Testis (tissue), 2 donors: ENCODE results near the gene SPPL3.

Source experiments
- POLR2A ChIP-seq: fragments of 450-650 bp; IDR thresholded peaks from one replicate; pipeline ENCODE4 v1.6.1; 2017; ENCODE audit warnings: antibody characterized with exemption, mild to moderate bottlenecking, moderate library complexity
- TF ChIP-seq, protein P1 (sequence below), 3 experiments: fragments of 450-650 bp in 2 of 3; fragments of 200-600 bp in 1 of 3; sonication (generic) in 1 of 3; IDR thresholded peaks; one replicate each; pipeline ENCODE4 v1.5.1; 2016 to 2019; ENCODE audit warnings: antibody characterized with exemption in 3 of 3, mild to moderate bottlenecking in 2 of 3, moderate library complexity in 1 of 3

DNA sequence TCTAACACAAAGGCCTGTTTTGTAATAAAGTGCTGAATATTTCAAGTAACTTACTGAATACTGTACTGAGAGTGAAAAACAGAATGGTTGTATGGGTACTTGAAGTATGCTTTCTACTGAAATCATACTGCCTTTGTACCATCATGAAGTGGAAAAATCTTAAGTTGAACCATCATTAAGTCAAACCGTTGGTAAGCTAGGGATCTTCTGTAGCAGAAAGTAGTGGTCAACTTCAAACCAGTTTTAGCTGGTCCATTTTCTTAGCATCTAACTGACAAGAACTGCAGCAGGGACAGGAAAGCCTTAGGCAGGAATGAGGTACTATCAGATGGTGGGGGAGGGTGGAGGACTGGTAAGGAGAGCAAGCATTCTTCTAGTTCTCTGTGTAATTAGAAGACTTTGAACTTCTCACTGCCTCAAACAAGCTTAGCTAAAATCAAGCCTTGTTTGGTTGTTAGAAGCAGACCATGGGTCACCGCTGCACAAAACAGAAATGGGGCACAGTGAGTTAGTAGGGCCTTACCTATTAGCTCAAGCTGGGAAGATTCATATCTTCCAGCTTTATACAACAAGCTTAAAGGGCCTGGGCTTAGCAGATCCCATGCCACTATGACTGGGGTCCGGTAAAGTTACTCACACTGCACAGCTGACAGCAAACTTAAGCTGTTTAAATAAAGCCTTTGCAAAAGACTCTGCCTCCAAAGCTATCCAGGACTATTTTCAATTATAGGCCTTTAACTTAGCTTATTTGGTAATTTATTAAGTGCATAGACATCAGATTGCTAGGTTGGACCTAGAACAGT, 104.7 kb downstream of the SPPL3 start:
- TF ChIP-seq, protein P1, sequence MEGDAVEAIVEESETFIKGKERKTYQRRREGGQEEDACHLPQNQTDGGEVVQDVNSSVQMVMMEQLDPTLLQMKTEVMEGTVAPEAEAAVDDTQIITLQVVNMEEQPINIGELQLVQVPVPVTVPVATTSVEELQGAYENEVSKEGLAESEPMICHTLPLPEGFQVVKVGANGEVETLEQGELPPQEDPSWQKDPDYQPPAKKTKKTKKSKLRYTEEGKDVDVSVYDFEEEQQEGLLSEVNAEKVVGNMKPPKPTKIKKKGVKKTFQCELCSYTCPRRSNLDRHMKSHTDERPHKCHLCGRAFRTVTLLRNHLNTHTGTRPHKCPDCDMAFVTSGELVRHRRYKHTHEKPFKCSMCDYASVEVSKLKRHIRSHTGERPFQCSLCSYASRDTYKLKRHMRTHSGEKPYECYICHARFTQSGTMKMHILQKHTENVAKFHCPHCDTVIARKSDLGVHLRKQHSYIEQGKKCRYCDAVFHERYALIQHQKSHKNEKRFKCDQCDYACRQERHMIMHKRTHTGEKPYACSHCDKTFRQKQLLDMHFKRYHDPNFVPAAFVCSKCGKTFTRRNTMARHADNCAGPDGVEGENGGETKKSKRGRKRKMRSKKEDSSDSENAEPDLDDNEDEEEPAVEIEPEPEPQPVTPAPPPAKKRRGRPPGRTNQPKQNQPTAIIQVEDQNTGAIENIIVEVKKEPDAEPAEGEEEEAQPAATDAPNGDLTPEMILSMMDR (IDR thresholded peaks at IDR 0.05) = no peak
- no peak for TF ChIP-seq POLR2A
